ENCODE measurements around the gene BAG2.

The BAG2 gene

GRCh38 chr6:57221936-57222742, 50.0 kb downstream of the BAG2 start, which contains the start of gene RAB23:
Gene RAB23 (minus strand): TSS chr6:57222307. CDS start chr6:57210380, 11,927 bp downstream.
- peak; percentile 68 for DNase-seq (ENCODE audit: low read depth)

GRCh38 chr6:57222743-57223077, 50.6 kb downstream of the BAG2 start:
- DNase-seq (ENCODE audit: low read depth), result no peak

DNA sequence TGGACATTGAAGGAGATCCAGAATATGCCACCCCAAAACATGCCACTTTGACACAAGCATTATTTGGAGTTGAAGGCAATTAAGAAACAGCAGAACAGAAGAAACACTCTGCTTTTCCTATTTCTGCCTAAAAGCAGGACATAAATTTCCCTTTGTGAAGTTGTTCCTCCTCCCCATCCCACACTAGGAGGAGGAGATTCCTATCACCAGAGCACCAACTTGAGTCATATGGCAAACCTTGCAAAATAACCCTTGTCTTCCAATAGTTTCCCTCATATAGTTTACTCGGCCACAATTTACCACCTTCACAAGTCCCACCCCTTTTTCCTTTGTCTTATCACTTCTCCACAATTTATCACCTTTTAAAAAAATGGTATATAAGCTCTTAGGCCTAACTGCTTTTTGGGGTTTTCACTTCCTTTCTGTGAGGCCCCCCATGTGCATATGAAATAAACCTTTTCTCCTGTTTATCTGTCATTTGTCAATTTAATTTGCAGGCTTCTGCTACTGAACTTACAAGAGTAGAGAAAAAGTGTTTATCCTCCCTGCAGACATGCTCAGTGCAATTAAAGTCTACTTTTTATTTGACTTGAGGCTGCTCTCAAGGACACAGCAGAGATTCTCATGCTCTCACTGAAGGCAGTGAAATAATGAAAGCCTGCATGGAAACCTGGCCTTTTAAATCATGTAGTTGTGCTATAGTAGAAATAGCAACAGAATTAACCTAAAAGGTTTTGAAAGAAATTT, 52.8 kb downstream of the BAG2 start:
- peak; percentile 38 for DNase-seq (ENCODE audit: low read depth)

- no peak for DNase-seq (ENCODE audit: low read depth)
These were observed 54.1 kb downstream of the BAG2 start for GRCh38 chr6:57226221-57226620.

Data from GM04504 (cell line).